Measurements from ENCODE around the gene EPOP.
A peak's percentile ranks its signal among the peaks of the same experiment; 100 is the strongest.

Gene EPOP

DNA sequence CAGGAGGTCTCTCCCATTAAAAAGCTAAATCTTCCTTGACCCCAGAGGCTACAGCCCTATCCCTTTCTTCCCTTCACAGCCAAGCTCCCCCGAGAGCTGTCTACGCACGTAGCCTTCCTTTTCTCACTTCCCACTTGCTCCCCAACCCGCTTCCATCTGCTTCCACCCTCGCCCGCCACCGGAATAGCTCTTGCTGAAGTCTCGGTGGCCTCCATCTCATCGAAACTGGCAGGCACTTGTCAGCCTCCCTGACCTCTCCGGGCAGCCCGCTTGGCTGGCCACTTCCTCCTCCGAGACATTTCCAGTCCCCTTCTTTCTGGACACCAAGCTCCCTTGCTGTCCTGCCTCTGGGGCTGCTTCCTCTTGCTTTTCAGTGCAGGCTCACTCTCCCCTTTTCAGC, 10.7 kb upstream of the EPOP start:
- H3K4me3 ChIP-seq (ENCODE audit: low read length) = no peak overlapping the region

DNA sequence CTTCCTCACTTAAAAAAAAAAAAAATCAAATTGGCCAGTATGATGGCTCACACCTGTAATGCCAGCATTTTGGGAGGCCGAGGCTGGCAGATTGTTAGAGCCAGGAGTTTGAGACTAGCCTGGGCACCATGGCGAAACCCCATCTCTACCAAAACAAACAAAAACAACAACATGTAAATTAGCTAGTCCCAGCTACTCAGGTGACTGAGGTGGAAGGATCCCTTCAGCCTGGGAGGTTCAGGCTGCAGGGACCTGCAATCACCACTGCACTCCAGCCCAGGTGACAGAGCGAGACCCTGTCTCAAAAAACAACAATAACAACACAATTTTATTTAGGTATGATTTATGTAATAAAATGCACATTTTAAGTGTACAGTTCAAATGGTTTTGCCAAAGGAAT, 6.3 kb upstream of the EPOP start:
- no peak for DNase-seq (ENCODE audit: low read depth, low spot score)

More for the DNA sequence above, 10.7 kb upstream of the EPOP start:
- no peak for DNase-seq (ENCODE audit: low read depth, low spot score)

DNA sequence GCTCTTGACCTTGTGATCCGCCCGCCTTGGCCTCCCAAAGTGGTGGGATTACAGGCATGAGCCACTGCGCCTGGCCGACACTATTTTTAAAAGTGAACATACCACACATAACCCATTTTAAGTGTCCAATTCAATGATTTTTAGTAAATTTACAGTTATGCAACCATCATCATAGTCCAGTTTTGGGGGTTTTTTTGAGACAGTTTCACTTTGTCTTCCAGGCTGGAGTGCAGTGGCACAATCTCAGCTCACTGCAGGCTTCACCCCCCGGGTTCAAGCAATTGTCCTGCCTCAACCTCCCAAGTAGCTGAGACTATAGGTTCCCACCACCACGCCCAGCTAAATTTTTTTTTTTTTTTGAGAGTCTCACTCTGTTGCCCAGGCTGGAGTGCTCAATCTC, 3.1 kb upstream of the EPOP start:
- no peak overlapping the region for H3K4me3 ChIP-seq (ENCODE audit: low read length)
- no peak for DNase-seq (ENCODE audit: low read depth, low spot score)

More for the DNA sequence above, 6.3 kb upstream of the EPOP start:
- no peak overlapping the region for H3K4me3 ChIP-seq (ENCODE audit: low read length)

DNA sequence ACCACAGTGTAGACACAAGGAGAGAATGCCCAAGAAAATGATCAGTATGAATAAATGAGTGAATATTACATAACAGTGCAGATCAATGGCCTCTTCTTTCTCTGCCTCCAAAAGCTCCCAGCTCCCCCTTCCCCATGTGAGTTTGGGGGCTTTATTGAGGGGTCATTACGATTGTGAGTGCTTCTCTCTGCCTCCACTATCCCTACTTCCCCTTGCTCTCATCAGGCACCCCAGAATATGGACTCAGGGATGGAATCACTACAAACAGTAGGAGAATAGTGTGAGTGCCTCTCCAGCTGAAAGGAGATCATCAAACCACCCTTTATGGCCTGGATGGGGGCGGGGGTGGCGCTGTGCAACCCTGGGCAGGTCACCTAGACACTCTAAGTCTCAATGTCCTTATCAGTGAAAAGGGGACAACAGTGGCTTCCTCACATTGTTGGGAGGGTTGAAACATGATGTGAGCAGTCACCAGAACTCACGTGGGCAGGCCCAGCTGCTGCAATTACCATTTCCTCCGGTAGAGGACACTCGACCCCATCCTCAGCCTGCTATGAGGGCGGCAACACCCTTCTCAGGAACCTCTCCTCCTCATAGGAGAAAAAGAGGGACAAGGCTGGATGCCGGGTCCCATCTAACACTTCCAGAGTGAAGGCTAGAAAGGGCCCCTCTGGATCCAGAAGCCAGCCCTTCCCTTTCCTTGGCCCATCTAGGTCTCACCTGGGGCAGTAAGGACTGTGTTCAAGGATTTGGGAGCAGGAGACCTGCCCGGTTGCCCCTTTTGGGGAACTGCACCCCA, 2.1 kb upstream of the EPOP start:
- H3K4me3 ChIP-seq (ENCODE audit: low read length) = no peak overlapping the region
- peak; percentile 76 for DNase-seq (ENCODE audit: low read depth, low spot score)

DNA sequence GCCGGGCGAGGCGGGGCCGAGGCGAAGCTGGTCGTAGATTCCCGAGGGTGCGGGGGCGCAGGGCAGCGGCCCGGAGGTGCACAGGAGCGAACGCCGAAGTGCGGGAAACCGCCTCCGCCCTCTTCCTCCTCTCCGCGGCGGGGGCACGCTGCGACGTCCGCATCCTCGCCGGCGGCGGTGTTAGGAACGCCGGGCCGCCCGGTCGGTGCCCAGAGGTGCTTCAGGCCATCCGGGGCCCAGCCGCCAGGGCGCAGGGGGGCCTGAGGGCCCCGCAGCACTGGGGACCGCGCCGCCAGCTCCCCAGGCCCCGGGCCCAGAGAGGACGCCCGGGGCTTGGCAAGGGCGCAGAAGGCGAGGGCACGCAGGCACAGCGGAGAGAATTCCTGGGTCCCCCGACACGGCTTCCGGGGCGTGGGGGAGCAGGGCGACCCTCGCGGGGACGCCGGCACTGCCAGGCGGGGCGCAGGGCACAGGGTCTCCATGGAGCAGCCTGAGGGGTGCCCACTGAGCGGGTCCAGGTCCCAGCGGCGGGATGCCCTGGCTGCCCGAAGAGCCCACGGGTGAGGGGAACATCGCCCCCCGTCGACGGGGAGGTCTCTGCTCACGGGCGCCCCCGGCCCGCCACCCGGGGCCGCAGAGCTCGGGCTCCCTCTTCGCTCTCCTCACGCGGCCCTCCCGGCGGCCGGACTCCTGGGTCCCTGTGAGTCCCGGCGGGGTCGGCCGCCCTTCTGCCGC, 576 bp downstream of the EPOP start:
- no peak for DNase-seq (ENCODE audit: low read depth, low spot score)
- peak overlapping the region; percentile 68 for H3K4me3 ChIP-seq (ENCODE audit: low read length)

DNA sequence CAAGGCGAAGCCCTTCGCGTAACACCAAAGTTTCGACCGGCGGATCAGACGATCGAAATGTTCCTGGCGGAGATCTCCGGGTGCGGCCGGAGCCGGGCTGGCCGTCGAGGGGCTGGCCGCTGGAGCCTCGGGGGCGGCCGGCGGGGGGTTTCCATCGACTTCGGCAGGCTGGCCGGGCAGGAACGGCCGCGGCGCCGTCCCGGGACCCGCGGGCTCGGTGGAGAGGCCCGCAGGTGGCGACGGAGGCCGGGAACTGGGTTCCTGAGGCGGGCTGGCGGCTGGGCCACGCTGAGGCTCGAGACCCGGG, 1.1 kb downstream of the EPOP start:
- peak overlapping the region; percentile 68 for H3K4me3 ChIP-seq (ENCODE audit: low read length)
- no peak for DNase-seq (ENCODE audit: low read depth, low spot score)

DNA sequence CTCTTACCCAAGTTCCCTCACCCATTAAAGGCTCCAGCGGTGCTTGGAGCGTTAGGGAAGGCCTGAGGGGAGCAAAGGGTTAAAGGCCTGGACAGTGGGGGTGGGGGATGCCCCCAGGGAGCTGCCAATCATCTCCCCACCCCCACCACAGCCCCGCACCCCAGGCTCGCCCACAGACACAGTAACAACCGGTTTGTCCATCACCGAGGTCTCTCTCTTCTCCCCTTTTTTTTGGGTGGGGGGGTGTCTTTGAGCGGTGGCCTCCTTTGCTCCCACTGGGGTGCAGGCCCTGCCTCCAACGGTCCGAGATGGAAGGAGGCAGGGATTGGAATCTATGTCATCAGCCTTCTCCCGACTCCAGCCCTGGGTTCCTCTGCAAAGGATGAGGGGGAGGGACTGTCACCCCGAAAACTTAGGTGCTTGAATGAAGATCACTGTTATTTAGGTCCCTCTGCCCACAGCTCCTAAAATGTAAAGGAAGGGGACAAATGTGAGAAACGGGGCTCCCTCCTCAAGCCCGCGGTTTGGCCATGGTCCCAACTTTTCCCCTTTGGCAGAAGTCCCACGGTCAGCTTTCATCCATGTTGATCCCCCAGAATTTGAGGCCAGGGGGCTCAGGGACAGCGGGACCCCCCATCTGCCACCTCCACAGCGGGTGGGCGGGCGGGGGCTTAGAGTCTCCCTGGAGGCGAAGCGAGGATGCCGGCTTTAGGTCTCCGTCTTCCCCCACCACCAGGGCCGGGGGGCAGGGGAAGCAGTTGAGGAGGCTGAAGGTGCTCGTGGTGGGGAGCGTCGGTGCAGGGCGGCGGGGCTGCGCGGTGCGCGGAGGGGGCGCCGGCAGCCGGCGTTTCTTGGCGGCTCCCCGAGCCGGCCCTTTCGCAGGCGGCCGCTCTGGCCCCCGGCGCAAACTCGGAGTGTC, 1.7 kb downstream of the EPOP start:
- no peak overlapping the region for H3K4me3 ChIP-seq (ENCODE audit: low read length)
- no peak for DNase-seq (ENCODE audit: low read depth, low spot score)

DNA sequence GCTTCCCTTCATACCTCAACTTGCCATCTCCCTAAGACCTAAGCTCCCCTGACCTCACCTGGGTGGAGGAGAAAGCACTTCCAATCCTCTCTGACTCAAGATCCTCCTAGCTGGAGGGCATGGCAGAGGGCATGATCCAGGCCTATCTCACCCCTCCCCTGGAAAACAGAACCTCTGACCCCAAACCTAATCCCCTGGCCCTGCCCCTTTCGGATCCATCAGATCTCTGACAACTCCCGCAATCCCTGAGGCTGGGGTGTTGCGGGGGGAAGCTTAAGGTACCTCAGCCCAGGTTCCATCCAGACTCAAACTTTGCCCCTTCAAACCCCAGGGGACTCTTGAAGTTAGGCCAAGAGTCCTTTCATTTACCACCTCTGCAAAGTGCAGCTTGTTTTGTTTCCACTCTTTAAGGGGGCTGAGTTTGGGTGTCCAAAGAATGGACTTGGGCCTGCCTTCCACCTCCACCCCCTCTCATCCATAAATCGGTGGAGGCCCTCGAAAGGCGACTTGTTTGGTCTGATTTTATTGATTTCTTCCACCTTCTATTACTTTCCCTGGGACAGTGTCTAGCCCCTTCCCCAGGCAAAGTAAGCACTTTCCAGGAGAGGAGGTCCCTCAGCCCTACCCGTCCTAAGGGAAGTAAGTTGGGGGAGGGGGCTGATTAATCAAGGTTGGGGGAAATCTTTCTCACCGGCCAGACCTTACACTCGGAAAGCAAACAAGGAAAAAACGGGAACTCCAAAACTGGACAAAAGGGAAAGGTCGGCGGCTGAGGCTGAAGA, 2.6 kb downstream of the EPOP start:
- no peak for DNase-seq (ENCODE audit: low read depth, low spot score)
- no peak overlapping the region for H3K4me3 ChIP-seq (ENCODE audit: low read length)

DNA sequence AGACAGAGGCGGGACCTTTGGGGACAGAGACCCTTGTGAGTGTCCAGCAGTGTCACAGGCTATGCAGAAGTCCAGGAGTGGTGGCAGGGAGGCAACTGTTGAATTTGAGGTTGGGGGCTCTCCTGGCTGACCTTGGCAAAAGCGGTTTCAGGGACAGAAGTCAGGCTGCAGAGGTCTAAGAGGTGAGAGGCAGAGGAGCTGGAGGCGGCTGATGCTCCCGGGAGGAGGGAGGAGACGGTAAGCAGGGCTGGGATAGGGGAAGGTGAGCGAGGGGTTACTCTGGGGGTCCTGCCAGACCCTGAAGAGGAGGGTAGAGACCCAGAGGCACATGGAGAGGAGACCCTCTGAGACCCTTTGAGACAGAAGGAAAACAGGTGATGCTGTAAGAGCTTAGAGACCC, 5.2 kb downstream of the EPOP start:
- no peak overlapping the region for H3K4me3 ChIP-seq (ENCODE audit: low read length)
- DNase-seq (ENCODE audit: low read depth, low spot score) = no peak

DNA sequence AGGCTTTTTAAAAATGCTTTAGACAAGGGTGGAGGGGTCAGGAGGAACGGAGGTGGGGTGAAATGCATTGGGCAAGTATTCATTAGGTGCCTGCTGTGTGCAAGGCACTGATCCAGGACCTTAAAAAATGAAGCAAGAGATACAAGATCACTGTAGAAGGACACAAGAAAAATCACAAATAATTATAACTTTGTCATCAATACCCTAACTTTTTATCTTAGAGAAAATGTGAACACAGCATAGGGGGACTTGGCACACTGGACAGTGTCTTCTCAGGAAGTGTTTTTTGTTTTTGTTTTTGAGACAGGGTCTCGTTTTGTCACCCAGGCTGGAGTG, 7.0 kb downstream of the EPOP start:
- no peak for DNase-seq (ENCODE audit: low read depth, low spot score)
- no peak overlapping the region for H3K4me3 ChIP-seq (ENCODE audit: low read length)

DNA sequence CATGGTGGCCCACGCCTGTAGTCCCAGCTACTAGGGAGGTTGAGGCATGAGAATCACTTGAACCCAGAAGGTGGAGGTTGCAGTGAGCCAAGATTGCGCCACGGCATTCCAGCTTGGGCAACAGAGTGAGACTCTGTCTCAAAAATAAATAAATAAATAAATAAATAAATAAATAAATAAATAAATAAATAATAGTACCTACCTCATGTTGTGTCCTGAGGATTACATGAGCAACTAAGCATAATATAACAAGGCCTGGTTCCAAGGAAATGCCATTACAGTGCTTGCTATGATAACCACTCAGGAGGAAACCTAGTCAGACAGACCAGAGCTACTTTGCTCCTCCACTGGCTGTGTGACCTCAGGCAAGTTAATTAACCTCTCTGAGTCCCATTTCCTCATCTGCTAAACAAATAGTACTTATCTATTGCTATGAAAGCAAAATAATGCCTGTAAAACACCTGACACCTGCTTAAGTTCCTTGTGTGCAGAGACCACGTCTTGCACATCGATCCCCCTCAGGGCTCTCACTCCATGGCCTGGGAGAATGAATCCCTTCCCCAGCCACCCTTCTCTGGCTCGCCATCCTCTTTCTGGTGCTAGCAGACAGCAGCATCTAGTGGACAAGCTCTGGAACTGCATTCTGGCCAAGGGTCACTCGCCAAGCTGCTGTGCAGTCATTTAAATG, 7.5 kb downstream of the EPOP start:
- H3K4me3 ChIP-seq (ENCODE audit: low read length) = no peak overlapping the region
- DNase-seq (ENCODE audit: low read depth, low spot score) = peak; percentile 42

DNA sequence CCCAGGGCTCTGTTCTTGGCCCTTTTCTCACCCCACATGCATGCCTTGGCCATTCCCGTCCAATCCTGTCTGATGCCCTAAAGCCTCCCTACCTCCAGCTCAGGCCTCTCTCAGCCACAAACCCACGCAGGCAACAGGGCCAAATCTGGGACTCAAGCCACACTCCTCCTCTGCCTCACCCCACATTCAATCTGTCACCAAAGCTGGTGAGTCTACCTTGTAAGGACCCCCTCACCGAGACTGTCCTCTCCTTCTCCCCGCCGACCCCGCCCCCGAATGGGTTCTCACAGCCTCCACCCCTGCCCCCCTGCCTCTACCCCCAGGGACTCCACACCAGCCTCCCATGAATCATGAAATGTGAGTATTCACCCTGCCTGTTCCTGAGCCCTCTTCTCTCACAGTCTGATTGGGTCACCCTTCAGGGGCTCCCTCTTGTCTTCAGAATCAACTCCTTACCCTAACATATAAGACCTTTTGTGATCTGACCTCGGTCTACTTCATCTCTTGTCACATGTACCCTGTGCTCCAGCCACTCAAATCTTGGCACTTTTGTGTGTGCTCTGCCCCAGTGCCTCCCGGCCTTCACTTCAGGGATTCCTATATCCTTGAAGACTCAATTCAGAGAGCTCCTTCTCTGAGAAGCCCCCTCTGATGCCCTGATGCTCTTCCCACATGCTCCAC, 10.7 kb downstream of the EPOP start:
- no peak for DNase-seq (ENCODE audit: low read depth, low spot score)
- no peak overlapping the region for H3K4me3 ChIP-seq (ENCODE audit: low read length)

DNA sequence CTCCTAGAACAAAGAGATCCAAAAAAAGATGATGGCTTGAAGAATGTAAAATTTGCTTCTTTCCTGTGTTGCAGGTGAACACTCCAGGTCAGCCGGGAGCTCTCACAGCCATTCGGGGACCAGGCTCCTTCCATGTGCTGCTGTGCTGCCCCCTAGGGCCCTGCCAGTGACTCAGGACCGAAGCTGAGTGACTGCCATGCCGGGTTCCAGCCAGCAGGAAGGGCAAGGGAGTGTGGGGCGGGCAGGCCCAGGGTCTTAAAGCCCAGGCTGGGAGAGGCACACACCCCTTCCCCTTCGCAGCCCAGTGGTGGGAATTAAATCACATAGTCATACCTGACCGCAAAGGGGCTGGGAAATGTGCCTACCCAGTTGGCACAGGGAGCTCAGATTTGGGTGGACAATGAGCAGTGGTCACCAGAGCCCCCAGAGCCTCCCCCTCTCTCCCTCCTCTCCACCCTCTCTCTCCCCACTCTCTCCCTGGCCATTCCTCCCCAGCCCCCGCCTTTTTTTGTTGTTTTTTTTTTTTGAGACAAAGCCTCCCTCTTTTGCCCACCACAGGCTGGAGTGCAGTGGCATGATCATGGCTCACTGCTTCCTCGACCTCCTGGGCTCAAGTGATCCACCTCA, 11.5 kb downstream of the EPOP start:
- no peak overlapping the region for H3K4me3 ChIP-seq (ENCODE audit: low read length)
- DNase-seq (ENCODE audit: low read depth, low spot score) = no peak

DNA sequence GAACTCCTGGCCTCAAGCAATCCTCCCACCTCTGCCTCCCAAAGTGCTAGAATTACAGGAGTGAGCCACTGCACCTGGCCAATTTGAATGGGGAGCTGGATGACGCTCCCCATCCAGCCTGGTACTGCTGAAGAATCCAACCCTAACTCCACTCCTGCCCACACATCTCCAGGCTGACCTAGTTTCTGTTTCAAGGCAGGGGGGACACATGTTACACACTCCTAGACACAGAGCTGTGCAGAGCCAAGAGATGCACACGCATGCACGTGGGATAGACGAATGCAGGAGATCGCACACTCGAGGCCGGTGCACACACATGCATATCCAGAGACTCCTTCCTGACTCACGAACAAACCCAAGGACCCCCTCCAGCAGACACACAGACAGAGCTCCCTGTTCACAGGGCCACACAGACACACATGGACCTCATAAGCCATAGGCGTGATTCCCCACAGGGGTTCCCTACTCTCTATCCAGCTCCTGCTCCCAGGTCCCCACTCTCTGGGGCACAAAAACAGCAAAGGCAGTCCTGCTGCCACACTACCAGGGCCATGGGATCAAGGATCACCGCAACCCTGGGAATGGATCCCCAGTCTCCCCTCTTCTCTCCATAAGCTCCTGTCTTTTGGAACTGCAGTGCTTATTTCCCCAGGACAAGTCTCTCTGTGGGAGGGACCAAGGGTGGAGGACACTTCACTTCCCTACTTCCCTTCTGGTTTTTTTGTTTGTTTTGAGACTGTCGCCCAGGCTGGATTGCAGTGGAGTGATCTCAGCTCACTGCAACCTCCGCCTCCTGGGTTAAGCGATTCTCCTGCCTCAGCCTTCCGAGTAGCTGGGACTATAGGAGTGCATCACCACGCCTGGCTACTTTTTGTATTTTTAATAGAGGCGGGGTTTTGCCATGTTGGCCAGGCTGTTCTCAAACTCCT, 14.4 kb downstream of the EPOP start:
- H3K4me3 ChIP-seq (ENCODE audit: low read length) = no peak overlapping the region
- DNase-seq (ENCODE audit: low read depth, low spot score) = no peak

DNA sequence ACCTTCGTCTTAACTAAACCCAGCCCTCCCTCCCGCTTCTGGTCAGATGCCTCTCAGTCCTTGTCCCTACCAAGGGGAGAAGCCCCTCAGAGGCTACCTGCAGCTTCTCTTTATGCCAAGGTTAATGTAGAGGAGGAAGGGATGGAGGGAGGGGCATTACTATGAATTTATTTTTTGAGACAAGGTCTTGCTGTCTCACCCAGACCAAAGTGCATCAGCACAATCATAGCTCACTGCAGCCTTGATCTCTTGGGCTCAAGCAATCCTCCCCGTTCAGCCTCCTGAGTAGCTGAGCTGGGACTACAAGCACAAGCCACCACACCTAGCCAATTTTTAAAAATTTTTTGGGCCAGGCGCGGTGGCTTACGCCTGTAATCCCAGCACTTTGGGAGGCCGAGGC, 15.3 kb downstream of the EPOP start:
- H3K4me3 ChIP-seq (ENCODE audit: low read length) = no peak overlapping the region
- no peak for DNase-seq (ENCODE audit: low read depth, low spot score)

DNA sequence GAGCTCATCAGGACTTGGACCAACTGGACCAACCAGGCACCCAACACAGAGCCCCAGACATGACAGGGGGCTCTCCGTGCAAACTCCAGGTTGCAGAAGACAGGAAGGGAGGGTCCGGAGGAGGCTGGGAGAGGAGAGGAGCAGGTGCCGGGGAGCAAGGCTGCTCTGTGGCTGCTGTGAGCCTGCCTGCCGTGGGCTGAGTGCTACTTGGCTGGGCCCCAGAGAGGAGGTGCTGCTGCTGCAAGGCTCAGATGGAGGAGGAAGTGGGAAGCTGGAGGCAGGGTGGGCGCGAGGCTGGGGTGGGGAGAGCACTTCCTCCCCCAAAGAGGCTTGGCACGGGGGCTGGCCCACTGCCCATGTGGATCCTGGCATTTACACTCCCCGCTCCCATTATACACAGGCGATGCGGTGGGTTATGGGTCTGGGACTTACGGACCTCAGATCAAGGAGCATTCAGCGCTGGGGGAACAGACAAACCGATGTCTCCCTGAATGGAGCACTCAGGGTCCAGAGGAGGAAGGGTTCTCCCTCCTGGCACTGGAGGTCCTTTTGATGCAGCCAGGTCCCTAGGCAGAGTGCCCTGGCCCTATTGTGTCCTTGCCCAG, 15.9 kb downstream of the EPOP start:
- DNase-seq (ENCODE audit: low read depth, low spot score) = peak; percentile 46

More for the DNA sequence above, 15.9 kb downstream of the EPOP start:
- H3K4me3 ChIP-seq (ENCODE audit: low read length) = no peak overlapping the region
